ENCODE measurements around the gene SYNGAP1. TPM values are rescaled to one million over a fixed set of nuclear protein-coding genes. Genes with fewer than 3 reads are reported as not detected.

SYNGAP1 gene
- total and polyA plus RNA-seq, 12 donors = 3.1 to 10.2 (median 5.7) TPM

GRCh38 chr6:33427585-33428223 lies 7.8 kb downstream of the SYNGAP1 start:
- TF ChIP-seq CTCF (IDR thresholded peaks at IDR 0.05) = peak in 2 of 9 donors; percentile 23 to 24
- ATAC-seq (peak in 4 of 8 donors; percentile 0 to 7 (median 2)), DNase-seq (peak; percentile 51 to 62)
- Histone ChIP-seq H3K27me3 (no peaks in the 10 kb centered on the region), H3K4me1 (peaks cover 18 to 72% (median 59%) of the 10 kb centered on the region in 9 donors), H3K4me3 (peak overlapping the region in 9 of 10 donors; percentile 50 to 74 (median 68)), H3K9me3 (no peaks in the 10 kb centered on the region), H3K36me3 (no peaks in the 10 kb centered on the region), H3K27ac (peak overlapping the region in 9 of 10 donors; percentile 67 to 97 (median 92))
- 0% methylated on average over 22 to 79 of the region's 79 CpGs for WGBS, 2 donors
- intact Hi-C loops (cut with DNase I) = loop anchor here in 4 of 10 donors (2.0 to 10.0 kb wide), 4 partner anchors 35 to 150 kb away; partner anchors contain the start of gene KIFC1 (in 3 of the 4)

- Histone ChIP-seq H3K36me3 (no peaks in the 10 kb centered on the region), H3K27me3 (no peaks in the 10 kb centered on the region), H3K9me3 (no peaks in the 10 kb centered on the region), H3K4me3 (peak overlapping the region in 9 of 10 donors; percentile 22 to 74 (median 68)), H3K4me1 (peaks cover 18 to 77% (median 64%) of the 10 kb centered on the region in 9 donors), H3K27ac (peak overlapping the region in 9 of 10 donors; percentile 44 to 95 (median 71))
- ATAC-seq = no peak
- peak in 4 of 9 donors; percentile 10 to 21 (median 16) for TF ChIP-seq CTCF (IDR thresholded peaks at IDR 0.05)
- WGBS, 2 donors = 8 to 10% methylated on average over 31 to 32 of the region's 33 CpGs
- DNase-seq = no peak
- intact Hi-C loops (cut with DNase I) = loop anchor here in 3 of 10 donors (5.0 to 10.0 kb wide), 3 partner anchors 36 to 149 kb away; partner anchors contain the start of gene KIFC1 (in 1 of the 3)
Observed at GRCh38 chr6:33428224-33428965, 8.5 kb downstream of the SYNGAP1 start.

- Histone ChIP-seq H3K4me3 (peak overlapping the region in 1 of 10 donors; percentile 2), H3K27me3 (no peaks in the 10 kb centered on the region), H3K36me3 (no peaks in the 10 kb centered on the region), H3K27ac (peak overlapping the region in 8 of 10 donors; percentile 46 to 95 (median 68)), H3K9me3 (no peaks in the 10 kb centered on the region), H3K4me1 (peaks cover 20 to 80% (median 70%) of the 10 kb centered on the region in 9 donors)
- 55 to 63% methylated on average over 5 of the region's 5 CpGs for whole genome bisulfite sequencing, 2 donors
- DNase-seq = no peak
- no peak for TF ChIP-seq CTCF (IDR thresholded peaks at IDR 0.05)
- intact Hi-C loops (cut with DNase I) = loop anchor here in 3 of 10 donors (5.0 to 10.0 kb wide), 3 partner anchors 37 to 148 kb away; partner anchors contain the start of gene KIFC1 (in 1 of the 3)
- no peak for ATAC-seq
Observed at GRCh38 chr6:33428966-33429749, 9.3 kb downstream of the SYNGAP1 start.

GRCh38 chr6:33429750-33430052 lies 9.8 kb downstream of the SYNGAP1 start:
- Histone ChIP-seq H3K27ac (peak overlapping the region in 2 of 10 donors; percentile 71 to 72), H3K36me3 (no peaks in the 10 kb centered on the region), H3K4me3 (no peak overlapping the region), H3K27me3 (no peaks in the 10 kb centered on the region), H3K9me3 (no peaks in the 10 kb centered on the region), H3K4me1 (peaks cover 17 to 80% (median 66%) of the 10 kb centered on the region in 9 donors)
- no peak for TF ChIP-seq CTCF (IDR thresholded peaks at IDR 0.05)
- WGBS, 2 donors = 39 to 58% methylated on average over 2 of the region's 2 CpGs
- ATAC-seq (no peak), DNase-seq (no peak)
- intact Hi-C loops (cut with DNase I) = loop anchor here in 4 of 10 donors (5.0 to 10.0 kb wide), 4 partner anchors 37 to 265 kb away; partner anchors contain the start of gene KIFC1 (in 1 of the 4)
